NCI-H226 (cell line): ENCODE data around the gene IGFL1.
"Not testable (repeated sequence)": the region's sequence is repeated elsewhere in the genome, so short reads cannot be mapped to it uniquely, and the experiment has no call there.

ENCODE experiments used
- DNase-seq: peaks from one replicate; pipeline ENCODE4 v3.0.0-alpha.2; 2015

Gene IGFL1

DNA sequence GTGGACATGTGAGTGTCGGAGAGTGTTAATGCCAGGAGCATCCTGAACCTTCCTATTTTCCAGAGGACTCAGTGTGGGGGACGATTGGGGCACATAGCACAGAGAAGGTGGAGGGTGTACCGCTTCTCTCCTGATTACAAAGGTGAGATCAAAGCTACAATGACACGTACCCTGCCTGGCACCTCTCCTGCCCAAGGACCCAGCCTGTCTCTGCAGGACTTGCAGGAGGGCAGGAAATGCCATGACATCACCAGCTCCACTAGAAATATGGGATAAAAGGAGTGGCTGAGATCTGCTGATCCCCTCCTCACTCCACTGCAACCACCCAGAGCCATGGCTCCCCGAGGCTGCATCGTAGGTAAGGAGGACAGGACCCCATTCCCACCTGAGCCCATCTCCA lies at the start of gene IGFL1:
Gene IGFL1, plus strand, starts transcription at position 301 of the 400 bp plus-strand sequence. Its CDS starts 33 bp downstream, at position 334.
- no peak for DNase-seq

- peak; percentile 76 for DNase-seq
Measured at GRCh38 chr19:46180701-46181387, 48.7 kb upstream of the IGFL1 start.

DNA sequence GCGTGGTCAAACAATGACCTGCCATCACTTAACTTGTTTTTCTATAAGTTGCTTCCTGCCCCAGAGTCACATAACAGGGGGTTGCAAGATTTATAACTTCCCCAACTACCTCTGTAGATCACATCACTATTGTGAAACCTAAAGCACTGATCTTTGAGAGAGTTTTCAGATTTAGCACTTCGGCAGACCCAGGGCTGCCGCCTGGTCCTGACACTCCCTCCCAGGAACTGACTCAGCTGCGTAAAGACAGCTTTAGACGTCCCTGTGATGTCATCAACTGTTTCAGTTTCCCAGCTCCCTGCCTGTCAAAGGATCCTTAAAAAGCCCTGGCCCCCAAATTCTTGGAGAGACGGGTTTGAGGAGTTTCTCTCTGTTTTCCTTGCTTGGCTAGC lies 48.2 kb upstream of the IGFL1 start:
- peak; percentile 80 for DNase-seq

- DNase-seq = no peak
Measured at GRCh38 chr19:46182476-46182875, 47.1 kb upstream of the IGFL1 start.

DNA sequence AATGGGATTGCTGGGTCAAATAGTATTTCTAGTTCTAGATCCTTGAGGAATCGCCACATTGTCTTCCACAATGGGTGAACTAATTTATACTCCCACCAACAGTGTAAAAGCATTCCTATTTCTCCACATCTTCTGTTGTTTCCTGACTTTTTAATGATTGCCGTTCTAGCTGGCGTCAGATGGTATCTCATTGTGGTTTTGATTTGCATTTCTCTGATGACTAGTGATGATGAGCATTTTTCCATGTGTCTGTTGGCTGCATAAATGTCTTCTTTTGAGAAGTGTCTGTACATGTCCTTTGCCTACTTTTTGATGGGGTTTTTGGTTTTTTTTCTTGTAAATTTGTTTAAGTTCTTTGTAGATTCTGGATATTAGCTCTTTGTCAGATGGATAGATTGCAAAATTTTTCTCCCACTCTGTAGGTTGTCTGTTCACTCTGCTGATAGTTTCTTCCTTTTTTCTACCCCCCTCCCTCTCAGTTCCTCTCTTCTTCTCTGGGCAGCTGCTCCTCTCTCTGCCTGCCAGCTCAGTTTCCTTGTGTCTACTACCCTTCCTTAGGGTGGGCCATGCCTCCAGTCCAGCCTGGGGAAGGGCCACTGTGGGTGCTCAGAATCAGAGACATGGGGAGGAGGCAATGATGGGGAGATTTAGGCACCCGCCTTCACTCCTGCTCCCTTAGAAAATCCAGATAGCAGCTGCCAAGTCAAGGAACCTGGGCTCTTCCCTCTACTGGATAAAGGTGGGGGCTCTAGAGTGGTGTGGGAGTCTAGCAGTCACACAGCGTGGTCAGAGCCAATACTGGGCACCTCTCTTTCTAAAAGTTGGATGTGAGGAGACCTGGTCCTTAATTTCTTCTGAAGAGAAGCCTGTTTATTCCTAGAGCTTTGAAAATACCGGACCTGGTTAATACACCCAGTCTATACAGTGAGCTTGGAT lies 44.5 kb upstream of the IGFL1 start:
- peak; percentile 64 for DNase-seq

GRCh38 chr19:46186101-46186716 lies 43.3 kb upstream of the IGFL1 start:
- no peak for DNase-seq

DNA sequence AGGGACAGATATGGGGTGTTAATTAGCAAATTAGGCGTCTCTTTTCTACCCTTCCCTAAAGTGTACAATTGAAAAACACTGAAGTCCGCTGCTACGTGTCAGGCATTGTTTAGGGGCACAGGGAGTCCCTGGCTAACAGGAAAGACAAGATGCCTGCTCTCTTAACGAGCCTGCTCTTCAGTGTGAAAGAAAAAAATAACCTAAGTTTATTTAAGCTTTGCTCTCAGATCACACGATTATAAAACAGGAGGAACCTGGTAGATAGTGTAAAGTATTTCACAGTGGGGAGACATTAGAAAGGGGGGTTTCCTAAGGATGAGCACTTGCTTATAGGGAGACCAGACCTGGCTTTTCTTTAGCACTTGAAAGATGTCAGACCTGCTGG lies 42.8 kb upstream of the IGFL1 start:
- DNase-seq = no peak

GRCh38 chr19:46189971-46190888 lies 39.3 kb upstream of the IGFL1 start:
- DNase-seq = no peak

DNA sequence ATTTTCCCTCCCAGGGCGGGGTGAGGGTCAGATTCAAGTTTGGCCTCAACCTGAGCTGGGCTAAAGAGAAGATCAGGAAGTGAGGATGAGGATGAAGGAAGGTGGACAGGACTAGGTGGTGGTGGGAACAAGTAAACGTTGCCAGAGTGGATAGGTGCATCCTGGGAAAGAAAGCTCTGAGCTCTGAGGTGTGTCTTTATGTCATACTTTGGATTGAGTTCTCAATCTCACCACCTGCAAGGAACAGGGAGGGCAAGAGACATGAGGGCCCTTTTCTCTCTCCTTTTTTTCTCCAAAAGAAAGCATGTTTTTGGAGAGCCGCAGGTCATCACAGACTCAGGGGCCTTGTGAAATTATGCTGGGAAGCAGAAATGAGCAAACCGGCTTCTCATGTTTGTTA lies 38.2 kb upstream of the IGFL1 start:
- no peak for DNase-seq

DNA sequence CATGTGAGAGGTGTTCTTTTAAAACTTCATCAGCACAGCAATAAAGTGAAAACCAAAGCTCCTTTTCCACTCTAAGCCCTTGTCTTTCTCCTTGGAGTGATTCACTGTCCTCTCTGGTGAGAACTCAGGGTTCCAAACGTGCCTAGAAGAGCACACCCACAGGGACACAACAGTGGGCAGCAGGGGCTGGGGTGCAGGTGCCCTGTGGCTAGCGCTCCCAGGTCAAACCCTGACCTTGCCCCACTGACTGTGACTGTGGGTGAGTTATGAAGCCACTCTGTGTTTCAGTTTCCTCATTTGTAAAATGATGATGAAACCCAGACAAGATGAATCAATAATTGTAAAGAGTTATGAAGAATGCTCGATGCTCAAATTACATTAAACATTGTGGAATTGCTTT lies 37.6 kb upstream of the IGFL1 start:
- no peak for DNase-seq

GRCh38 chr19:46192626-46192991 lies 36.9 kb upstream of the IGFL1 start:
- not testable (repeated sequence) for DNase-seq

DNA sequence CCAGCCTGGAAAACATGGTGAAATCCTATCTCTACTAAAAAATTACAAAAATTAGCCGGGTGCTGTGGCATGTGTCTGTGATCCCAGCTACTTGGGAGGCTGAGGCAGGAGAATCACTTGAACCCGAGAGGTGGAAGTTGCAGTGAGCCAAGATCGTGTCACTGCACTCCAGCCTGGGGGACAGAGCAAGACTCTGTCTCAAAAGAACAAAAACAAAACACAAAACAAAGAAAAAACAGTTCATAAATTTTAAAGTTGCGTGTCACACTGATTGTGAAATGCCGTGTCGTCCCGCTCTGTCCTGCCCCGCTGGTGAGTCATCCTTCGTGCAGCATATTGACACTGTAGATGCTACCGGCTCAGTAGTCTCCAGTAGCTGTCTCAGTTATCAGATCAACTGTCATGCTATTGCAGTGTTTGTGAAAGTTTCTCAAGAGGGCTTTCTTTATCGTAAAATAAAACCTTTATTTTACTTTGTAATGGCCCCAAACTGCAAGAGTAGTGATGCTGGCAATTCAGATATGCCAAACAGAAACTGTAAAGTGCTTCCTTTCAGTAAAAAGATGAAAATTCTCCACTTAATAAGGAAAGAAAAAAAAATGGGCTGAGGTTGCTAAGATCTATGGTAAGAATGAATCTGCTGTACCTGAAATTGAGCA lies 36.4 kb upstream of the IGFL1 start:
- DNase-seq = peak; percentile 54

DNA sequence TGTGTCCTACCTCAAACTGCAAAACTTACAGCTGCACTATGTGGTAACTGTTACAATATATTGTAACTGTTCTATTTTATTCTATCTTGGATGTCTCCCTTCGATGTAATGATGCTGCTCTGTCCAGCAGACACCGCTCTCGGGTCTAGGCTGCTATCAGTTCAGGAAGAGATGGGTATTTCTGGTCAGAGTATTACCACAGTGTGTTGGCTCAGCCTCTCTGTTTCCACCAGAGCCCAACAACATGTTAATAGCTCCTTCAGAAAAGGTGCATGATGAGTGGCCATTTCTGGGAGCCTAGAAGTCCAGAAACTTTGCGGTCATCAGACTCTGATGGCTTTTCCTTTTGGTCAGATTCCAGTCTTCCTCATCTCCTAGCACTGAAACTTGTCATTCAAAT lies 35.9 kb upstream of the IGFL1 start:
- DNase-seq = peak; percentile 40

DNA sequence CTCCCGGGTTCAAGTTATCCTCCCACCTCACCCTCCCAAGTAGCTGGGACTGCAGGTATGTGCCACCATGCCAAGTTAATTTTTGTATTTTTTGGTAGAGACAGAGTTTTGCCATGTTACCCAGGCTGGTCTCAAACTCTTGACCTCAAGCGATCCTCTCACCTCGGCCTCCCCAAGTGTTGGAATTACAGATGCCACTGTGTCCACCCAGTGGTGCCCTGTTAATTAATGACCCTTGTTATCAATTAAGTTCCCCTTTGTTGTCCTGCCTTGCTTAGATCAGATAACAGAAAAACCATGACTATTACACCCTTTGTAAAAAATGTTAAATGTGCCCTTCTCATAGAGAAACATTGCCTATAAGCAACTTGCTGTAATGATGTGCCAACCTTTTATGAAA lies 34.4 kb upstream of the IGFL1 start:
- no peak for DNase-seq

DNA sequence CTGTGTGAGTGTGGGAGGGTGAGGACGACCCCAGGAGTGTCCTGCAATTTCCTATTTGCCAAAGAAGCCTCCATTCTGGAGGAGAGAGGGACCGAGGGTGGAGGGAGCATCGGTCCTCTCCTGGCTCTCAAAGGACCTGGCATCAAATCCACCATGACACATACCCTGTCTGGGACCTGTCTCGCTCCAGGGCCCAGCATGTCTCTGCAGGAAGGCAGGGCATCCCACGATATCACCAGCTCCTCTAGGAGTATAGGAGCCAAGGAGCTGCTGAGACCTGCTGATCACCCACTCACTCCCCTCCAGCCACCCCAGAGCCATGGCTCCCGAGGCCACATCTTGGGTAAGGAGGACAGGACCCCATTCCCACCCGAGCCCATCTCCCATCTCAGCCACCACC lies 33.6 kb upstream of the IGFL1 start:
- not testable (repeated sequence) for DNase-seq

DNA sequence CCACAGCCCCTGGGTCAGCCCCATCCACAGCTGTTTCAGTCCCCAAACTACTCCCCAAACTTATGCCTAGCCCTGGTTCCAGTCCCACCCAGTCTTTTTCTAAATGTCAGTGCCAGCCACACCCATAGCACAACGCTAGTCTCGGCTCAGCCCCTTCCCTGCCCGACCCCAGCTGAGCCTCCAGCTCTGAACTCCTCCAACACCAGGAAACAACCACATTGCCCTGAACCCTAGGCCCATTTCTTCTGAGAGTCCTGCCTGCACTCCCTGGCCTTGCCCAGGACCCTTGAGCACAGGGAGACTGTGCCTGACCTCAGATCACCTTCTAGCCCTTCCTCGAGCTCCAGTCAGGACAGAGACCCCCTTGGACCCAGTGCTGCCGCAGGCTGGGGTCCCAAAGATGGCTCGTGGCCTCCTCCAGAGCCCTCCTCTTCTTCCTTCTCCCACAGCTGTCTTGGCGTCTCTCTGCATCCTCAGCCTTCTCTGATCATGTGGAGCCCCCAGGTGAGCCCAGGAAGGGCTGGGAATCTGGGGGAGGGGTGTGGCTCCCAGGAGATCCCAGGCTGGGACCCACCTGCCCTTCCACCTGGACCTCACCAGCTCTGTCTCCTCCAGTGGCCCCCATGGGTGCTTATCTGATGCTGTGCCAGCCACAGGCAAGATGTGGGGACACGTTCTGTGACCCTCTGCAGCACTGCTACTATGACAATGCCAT lies 33.0 kb upstream of the IGFL1 start:
- DNase-seq = no peak

DNA sequence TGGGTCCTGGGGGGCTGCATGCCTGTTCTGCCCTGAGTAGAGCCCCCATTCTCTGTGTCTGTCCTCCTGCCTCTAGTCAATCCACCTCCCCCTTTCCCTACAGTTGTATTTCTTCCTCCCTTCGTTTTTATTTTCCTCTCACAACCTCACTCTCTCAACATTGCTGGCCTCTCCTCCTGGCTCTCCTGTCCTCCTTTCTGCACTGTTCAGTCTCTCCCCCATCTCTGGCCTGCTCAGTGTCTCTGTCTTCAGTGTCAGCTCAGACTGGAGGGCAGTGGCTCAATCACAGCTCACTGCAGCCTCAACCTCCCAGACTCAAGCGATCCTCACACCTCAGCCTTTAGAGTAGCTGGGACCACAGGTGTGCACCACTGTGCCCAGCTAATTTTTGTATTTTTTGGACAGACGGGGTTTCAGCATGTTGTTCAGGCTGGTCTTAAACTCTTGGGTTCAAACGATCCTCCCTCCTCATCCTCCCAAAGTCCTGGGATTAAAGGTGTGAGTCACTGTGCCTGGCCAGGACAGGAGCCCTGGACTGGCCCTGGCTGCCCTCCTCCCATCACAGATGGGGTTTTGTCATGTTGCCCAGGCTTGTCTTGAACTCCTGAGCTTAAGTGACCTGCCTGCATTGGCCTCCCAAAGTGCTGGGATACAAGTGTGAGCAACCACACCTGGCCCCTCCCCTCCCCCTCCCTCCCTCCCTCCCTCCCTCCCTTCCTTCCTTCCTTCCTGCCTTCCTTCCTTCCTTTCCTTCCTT lies 32.0 kb upstream of the IGFL1 start:
- no peak for DNase-seq

DNA sequence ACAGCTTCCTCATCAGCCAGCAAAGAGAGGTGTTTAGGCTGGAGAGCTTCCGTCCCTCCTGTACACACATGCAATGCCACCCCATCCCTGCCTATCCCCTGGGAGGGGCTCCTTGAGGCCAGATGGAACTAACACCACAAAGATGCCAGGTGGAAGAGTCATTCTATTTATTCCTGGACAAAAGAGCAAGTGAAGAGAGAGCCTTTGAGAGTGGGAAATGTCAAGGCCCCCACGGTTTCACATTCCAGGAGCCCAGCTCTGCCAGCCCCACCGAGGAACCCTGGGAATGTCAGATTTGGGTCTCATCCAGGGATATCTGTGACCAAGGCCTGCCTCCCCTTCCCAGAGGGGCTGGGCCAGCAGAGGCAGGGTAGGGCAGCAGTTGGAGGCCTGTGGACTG lies 30.8 kb upstream of the IGFL1 start:
- DNase-seq = no peak

DNA sequence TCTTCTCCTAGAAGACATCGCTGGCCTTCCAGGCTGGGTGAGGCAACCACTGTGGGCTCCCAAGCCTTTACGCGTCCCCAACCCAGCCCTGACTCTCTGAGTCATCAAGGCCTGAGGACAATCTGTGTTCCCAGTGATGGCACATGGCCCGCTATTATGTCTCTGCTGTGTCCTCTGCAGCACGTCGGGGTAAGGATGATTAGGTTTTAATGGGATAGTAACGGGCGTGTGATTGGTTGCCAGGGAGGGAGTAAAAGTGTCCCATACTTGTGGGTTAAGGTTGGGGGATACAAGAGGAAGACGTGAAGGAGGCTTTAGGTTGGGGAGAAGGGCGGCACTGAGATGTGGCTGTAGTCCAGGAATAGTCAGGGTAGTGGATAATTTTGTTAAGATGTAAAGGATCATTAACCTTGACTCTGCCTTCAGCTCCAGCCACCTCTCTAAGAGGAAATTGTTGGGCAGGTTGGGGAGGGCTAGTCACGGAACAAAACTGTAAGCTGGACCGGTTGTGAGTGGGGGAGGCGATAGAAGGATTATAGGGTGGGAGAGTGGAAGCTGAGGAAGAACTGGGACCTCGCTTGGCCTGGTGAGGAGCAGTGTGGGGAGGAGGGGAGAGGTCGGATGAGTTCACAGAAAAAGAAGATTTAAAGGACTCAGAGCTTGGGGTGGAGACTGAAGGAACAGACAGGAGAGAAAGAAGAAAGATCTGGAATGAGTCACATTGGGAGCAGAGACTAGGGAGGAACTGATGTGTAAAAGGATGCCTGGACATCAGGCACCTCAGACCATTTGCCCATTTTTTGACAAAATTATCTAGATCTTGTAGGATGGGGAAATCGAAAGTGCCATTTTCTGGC lies 27.9 kb upstream of the IGFL1 start:
- no peak for DNase-seq

- no peak for DNase-seq
Measured at GRCh38 chr19:46202426-46202825, 27.1 kb upstream of the IGFL1 start.
